OCI-LY3 (cell line): ENCODE results near the gene TAF8.

Experiments used
- H2AFZ ChIP-seq: fragments of 200-600, 300-600 bp; shearing (Covaris generic); 2 replicates; pipeline ENCODE4 v1.6.0; 2014; ENCODE audit warnings: antibody characterized with exemption, low read depth, low read length
- H3K27ac ChIP-seq: fragments of 200-600, 300-600 bp; sonication (generic); 2 replicates; pipeline ENCODE4 v1.5.1; 2014; ENCODE audit warnings: mild to moderate bottlenecking, low read length, moderate library complexity, mixed read lengths
- H3K27me3 ChIP-seq: fragments of 200-600, 300-600 bp; sonication (generic); 2 replicates; pipeline ENCODE4 v1.6.1; 2014; ENCODE audit warnings: low read depth, low read length, mixed read lengths
- H3K36me3 ChIP-seq: fragments of 200-600, 300-600 bp; sonication (generic); replicated peaks from 2 replicates; pipeline ENCODE3; 2014; ENCODE audit warnings: low read depth, low read length, mixed read lengths
- H3K4me1 ChIP-seq: fragments of 300-600, 200-600 bp; sonication (generic); 2 replicates; pipeline ENCODE4 v1.6.1; 2014; ENCODE audit warnings: low read length, mixed read lengths
- H3K4me2 ChIP-seq: fragments of 200-600, 300-600 bp; sonication (generic); 2 replicates; pipeline ENCODE4 v1.6.1; 2014; ENCODE audit warnings: low read length, mixed read lengths
- H3K4me3 ChIP-seq: fragments of 300-600, 200-600 bp; sonication (generic); 2 replicates; pipeline ENCODE4 v1.5.1; 2014; ENCODE audit warnings: antibody characterized with exemption, mild to moderate bottlenecking, low read length, moderate library complexity
- H3K79me2 ChIP-seq: fragments of 300-600, 200-600 bp; shearing (Covaris generic); 2 replicates; pipeline ENCODE4 v1.6.1; 2014; ENCODE audit warnings: mild to moderate bottlenecking, low read length, mixed read lengths
- H3K9ac ChIP-seq: fragments of 300-600, 200-600 bp; shearing (Covaris generic); 2 replicates; pipeline ENCODE4 v1.6.0; 2014; ENCODE audit warnings: mild to moderate bottlenecking, low read length, moderate library complexity
- H3K9me3 ChIP-seq: fragments of 200-600, 300-600 bp; shearing (Covaris generic); 2 replicates; pipeline ENCODE4 v1.6.1; 2014; ENCODE audit warnings: low read length, mixed read lengths; ENCODE audit not compliant: insufficient read depth
- H4K20me1 ChIP-seq: fragments of 200-600, 300-600 bp; sonication (generic); 2 replicates; pipeline ENCODE4 v1.6.1; 2016; ENCODE audit warnings: low read length, mixed read lengths; ENCODE audit not compliant: insufficient read depth
- EZH2phosphoT487 ChIP-seq: fragments of 200-600 bp; shearing (Covaris generic); IDR thresholded peaks from 2 replicates; pipeline ENCODE4 v1.6.1; 2018; ENCODE audit warnings: antibody characterized with exemption, mixed run types, low read depth
- TF ChIP-seq, protein P1 (sequence below): fragments of 200-600, 300-600 bp; sonication (generic); IDR thresholded peaks from 2 replicates; pipeline ENCODE4 v1.5.1; 2014; ENCODE audit warnings: antibody characterized with exemption, low read length, low read depth

Gene TAF8

DNA sequence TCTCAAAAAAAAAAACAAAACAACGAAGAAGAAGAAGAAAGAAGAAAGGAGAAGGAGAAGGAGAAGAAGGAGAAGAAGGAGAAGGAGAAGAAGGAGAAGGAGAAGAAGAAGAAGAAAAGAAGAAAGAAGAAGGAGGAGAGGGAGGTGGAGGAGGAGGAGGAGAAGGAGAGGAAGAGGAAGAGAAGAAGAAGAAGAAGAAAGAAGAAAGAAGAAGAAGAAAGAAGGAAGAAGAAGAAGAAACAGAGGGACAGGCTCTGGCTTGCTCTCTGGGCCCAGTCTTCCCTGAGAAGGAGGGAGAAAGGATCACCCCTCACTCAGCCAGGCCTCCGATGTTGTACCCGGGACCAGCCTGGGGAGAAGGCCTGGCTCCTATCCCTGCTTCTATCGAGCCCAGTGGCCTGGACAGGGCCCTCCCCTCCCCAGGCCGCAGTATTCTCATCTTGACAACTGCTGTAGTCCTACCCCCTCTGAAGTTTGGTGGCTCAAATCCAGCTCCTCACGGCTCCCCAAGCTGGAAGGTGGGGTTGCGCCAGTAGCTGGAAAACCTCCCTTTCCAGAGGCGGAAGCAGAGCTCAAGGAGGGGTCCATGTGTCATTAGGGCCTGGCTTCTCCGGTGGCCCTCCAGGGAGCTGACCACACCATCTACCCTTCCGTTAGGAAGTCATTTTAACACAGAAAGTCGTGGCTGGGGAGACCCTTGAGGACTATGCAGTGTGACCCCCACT lies 73.2 kb downstream of the TAF8 start:
- Histone ChIP-seq H3K4me2 (no peak overlapping the region), H3K36me3 (no peaks in the 10 kb centered on the region), H3K27ac (no peak overlapping the region), H2AFZ (no peak overlapping the region), H3K9me3 (no peaks in the 10 kb centered on the region), H4K20me1 (no peaks in the 10 kb centered on the region), H3K79me2 (no peaks in the 10 kb centered on the region), H3K4me3 (no peak overlapping the region), H3K4me1 (no peaks in the 10 kb centered on the region), H3K9ac (no peak overlapping the region), H3K27me3 (no peaks in the 10 kb centered on the region)
- TF ChIP-seq, protein P1, sequence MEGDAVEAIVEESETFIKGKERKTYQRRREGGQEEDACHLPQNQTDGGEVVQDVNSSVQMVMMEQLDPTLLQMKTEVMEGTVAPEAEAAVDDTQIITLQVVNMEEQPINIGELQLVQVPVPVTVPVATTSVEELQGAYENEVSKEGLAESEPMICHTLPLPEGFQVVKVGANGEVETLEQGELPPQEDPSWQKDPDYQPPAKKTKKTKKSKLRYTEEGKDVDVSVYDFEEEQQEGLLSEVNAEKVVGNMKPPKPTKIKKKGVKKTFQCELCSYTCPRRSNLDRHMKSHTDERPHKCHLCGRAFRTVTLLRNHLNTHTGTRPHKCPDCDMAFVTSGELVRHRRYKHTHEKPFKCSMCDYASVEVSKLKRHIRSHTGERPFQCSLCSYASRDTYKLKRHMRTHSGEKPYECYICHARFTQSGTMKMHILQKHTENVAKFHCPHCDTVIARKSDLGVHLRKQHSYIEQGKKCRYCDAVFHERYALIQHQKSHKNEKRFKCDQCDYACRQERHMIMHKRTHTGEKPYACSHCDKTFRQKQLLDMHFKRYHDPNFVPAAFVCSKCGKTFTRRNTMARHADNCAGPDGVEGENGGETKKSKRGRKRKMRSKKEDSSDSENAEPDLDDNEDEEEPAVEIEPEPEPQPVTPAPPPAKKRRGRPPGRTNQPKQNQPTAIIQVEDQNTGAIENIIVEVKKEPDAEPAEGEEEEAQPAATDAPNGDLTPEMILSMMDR, result no peak
- TF ChIP-seq EZH2phosphoT487, result no peak

DNA sequence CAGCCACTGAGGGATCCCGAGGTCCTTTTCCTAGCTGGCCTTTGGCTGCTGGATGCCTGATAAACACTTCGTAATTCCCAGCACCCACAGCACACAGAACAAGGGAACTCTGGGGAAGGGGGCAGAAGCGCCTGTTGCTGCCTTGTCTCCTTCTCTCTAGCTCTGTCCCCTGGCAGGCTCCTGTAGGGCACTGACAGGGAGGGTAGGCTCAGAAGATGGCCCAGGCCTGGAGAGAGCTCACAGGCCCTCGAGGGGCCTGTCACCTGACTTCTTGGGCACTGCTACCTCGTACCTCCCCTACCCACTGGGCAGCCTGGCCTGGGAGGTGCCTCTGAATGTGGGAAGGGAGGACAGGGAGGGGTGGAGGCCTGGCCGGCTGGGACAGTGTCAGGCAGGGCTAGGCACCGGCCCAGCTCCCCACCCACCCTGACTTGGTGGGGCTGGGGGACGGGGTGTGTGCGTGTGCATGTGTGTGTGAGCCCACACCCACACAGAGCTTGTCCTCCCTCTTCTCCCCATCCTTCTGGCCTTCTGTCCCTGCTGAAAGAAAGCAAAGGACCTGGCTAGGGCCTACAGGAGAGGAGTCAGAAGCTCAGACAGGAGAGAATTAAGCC lies 74.0 kb downstream of the TAF8 start:
- no peaks in the 10 kb centered on the region for H3K36me3 ChIP-seq
- H3K9me3 ChIP-seq, result no peaks in the 10 kb centered on the region
- no peak overlapping the region for H3K4me3 ChIP-seq
- no peak for TF ChIP-seq EZH2phosphoT487
- TF ChIP-seq, protein P1, result no peak
- no peak overlapping the region for H3K9ac ChIP-seq
- no peak overlapping the region for H3K4me2 ChIP-seq
- H3K4me1 ChIP-seq, result no peaks in the 10 kb centered on the region
- H4K20me1 ChIP-seq, result no peaks in the 10 kb centered on the region
- H2AFZ ChIP-seq, result no peak overlapping the region
- no peak overlapping the region for H3K27ac ChIP-seq
- H3K27me3 ChIP-seq, result no peaks in the 10 kb centered on the region
- H3K79me2 ChIP-seq, result no peaks in the 10 kb centered on the region

DNA sequence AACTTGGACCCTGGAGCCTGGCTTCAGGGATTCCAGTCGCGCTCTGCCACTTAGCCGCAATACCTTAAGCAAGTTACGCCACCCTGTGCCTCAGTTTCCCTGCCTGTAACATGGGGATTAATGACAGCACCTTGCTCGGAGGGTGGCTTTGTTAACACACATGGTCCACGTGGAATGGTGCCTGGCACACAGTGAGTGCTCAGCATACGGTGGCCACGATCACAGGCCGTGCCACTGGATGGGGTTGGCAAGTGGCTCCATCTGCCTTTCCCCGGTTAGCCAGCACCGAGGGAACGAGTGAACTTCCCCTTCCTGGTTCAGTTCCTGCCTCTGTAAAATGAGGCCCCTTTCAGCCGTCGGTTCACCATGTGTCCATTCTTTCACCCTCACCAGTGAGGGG lies 74.9 kb downstream of the TAF8 start:
- Histone ChIP-seq H3K4me3 (no peak overlapping the region), H4K20me1 (no peaks in the 10 kb centered on the region), H3K27me3 (no peaks in the 10 kb centered on the region), H3K4me2 (no peak overlapping the region), H3K79me2 (no peaks in the 10 kb centered on the region), H3K9me3 (no peaks in the 10 kb centered on the region), H3K27ac (no peak overlapping the region), H2AFZ (no peak overlapping the region), H3K4me1 (no peaks in the 10 kb centered on the region), H3K36me3 (no peaks in the 10 kb centered on the region), H3K9ac (no peak overlapping the region)
- TF ChIP-seq, protein P1, result no peak

DNA sequence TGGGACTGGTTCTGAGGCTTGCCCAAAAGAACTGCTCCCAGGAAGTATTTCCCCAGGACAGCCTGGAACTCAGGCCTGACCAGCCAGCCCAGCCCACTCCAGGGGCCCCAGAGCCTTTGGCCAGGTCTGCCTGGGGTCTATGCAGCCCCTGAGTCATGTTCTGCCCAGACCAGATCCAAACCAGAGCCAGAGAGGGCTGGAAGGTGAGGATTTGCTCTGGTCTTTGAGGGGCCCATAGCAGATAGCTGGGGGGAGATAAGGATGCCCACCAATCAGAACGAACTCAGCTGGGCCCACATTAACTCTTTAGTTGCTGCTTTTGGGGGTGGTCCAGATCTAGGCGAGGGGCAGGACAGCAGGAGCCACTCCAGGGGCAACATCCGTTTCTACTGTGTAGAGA lies 75.3 kb downstream of the TAF8 start:
- Histone ChIP-seq H3K79me2 (no peaks in the 10 kb centered on the region), H3K27me3 (no peaks in the 10 kb centered on the region), H2AFZ (no peak overlapping the region), H3K9ac (no peak overlapping the region), H3K9me3 (no peaks in the 10 kb centered on the region), H3K4me2 (no peak overlapping the region), H3K4me1 (no peaks in the 10 kb centered on the region), H3K4me3 (no peak overlapping the region), H3K36me3 (no peaks in the 10 kb centered on the region), H4K20me1 (no peaks in the 10 kb centered on the region), H3K27ac (no peak overlapping the region)
- TF ChIP-seq, protein P1, result no peak
- TF ChIP-seq EZH2phosphoT487, result no peak
